D341Med (cell line): ENCODE results near the gene XAB2.
"Not testable (repeated sequence)": the region's sequence is repeated elsewhere in the genome, so short reads cannot be mapped to it uniquely, and the experiment has no call there.

Experiments used
- DNase-seq: peaks from one replicate; pipeline ENCODE4 v3.0.0; 2012; ENCODE audit warnings: low spot score

Gene XAB2

DNA sequence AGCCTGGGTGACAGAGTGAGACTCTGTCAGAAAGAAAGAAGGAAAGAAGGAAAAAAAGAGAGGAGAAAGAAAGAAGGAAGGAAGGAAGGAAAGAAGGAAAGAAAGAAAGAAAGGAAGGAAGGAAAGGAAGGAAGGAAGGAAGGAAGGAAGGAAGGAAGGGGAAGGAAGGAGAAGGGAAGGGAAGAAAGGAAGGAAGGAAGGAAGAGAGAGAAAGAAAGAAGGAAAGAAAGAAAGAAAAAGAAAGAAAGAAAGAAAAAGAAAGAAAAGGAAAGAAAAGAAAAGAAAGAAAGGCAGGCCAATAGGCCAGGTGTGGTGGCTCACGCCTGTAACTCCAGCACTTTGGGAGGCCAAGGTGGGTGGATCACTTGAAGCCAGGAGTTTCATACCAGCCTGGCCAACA lies 51.9 kb downstream of the XAB2 start:
- not testable (repeated sequence) for DNase-seq

DNA sequence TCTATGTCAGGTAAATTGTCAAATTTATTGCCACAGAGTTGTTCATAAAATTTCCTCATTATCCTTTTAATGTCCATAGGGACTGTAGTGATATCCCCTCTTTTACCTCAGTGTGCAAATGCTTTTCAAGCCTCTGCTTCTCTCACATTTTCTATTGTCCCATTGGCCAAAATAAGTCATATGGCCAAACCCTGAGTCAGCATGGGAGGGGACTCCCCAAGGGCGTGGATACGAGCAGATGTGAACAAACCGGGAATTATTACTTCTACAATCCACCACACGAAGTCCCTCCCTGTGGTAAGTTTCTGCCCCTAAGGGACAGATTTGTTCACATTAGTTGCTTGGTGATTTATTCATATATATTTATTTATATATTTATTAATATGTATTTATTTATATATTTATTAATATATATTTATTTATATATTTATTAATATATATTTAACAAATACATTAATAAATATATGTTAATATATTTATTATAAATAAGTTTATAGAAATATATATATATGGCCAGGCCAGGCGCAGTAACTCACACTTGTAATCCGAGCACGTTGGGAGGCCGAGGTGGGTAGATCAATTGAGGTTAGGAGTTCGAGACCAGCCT lies 53.8 kb downstream of the XAB2 start:
- DNase-seq: no peak

DNA sequence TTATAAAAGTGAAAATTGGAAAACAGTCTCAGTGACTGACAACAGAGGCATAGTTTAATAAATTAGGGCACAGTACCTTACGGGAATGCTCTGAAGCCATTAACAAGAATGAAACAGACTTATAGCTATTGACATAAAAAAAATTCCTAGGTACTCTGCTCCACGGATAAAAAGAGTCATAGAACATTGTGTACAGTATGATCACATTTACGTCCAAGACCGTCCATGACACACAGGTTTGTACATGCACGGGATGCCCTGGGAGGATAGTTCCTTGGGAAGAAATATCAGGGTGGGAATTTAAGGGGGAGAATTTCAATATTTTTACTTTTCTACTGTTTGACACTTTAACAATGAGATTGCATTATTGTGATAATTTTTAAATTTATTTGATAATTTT lies 58.6 kb downstream of the XAB2 start:
- no peak for DNase-seq
